NOMO-1 (cell line): ENCODE data around the gene VPS51.

ENCODE experiments used
- DNase-seq, 2 experiments: peaks; one replicate each; lab custom pipeline; 2025; ENCODE audit not compliant: unreplicated experiment in 2 of 2; lab: John Stamatoyannopoulos, UW

The VPS51 gene

DNA sequence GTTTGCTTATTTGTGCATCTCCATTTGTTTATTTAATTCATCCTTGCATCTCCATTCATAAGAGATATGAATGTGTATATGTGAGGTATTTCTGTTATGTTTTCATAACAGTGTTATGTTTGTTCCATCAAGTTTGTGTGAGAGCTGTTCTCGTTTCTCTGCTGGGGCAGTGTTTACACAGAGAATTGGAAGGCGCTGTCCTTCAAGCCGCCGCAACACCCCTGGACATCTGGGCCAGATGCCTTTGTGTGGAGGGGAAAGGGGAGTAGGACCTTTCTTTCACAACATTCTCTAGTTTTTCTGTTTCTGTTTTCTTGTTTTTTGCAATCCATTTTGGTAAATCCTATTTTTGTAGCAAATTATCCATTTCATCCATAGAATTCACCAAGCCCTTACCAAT is 8.6 kb downstream of the VPS51 start:
- no peak for DNase-seq

DNA sequence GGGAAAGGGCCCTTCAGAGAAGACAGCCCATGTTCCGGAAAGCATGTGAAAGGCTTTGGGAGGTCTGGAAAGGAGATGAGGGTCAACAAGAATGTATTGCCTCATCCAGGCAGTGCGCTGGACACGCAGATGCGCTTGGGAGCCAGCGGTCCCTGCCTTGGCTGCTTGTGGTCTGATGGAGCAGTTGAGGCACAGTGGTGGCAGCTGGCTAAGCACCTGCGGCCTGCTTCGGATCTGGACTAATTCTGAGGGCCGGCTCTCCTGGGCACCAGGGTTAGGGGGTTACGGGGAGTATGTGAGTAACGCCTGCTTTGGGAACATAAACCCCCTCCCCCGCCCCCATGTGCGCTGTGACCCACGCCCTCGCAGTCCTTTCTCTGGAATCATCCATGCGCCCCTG is 11.1 kb downstream of the VPS51 start:
- no peak for DNase-seq

DNA sequence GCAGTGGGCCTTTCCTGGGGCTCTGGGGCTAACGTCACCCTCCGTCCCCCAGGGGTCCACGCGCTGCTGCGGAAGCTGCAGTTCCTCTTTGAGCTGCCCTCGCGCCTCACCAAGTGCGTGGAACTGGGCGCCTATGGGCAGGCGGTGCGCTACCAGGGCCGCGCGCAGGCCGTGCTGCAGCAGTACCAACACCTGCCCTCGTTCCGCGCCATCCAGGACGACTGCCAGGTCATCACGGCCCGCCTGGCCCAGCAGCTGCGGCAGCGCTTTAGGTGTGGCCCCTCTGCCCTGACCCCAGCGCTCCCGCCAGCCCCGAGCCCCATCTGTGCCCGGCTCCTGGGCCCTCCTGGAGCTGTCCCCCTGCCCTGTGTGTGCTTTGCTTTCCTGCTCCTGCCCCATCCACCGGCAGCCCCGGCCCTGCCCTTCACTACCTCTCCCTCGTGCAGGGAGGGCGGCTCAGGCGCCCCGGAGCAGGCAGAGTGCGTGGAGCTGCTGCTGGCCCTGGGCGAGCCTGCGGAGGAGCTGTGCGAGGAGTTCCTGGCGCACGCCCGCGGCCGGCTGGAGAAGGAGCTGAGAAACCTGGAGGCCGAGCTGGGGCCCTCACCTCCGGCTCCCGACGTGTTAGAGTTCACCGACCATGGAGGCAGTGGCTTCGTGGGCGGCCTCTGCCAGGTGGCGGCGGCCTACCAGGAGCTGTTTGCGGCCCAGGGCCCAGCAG is 11.9 kb downstream of the VPS51 start:
- no peak for DNase-seq

DNA sequence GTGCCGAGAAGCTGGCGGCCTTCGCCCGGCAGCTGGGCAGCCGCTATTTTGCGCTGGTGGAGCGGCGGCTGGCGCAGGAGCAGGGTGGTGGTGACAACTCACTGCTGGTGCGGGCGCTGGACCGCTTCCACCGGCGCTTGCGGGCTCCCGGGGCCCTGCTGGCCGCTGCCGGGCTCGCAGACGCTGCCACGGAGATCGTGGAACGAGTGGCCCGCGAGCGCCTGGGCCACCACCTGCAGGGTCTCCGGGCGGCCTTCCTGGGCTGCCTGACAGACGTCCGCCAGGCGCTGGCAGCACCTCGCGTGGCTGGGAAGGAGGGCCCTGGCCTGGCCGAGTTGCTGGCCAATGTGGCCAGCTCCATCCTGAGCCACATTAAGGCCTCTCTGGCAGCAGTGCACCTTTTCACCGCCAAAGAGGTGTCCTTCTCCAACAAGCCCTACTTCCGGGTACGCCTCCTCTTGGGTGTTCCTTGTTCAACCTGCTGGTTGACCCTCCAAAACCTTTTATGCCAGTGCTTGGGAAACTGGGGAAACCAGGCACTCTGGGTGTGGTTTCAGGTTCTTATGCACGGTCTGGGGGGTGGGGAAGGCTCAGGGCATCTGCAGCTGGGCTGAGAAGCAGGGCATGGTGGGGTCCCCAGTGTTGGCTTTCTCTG is 12.6 kb downstream of the VPS51 start:
- no peak for DNase-seq

DNA sequence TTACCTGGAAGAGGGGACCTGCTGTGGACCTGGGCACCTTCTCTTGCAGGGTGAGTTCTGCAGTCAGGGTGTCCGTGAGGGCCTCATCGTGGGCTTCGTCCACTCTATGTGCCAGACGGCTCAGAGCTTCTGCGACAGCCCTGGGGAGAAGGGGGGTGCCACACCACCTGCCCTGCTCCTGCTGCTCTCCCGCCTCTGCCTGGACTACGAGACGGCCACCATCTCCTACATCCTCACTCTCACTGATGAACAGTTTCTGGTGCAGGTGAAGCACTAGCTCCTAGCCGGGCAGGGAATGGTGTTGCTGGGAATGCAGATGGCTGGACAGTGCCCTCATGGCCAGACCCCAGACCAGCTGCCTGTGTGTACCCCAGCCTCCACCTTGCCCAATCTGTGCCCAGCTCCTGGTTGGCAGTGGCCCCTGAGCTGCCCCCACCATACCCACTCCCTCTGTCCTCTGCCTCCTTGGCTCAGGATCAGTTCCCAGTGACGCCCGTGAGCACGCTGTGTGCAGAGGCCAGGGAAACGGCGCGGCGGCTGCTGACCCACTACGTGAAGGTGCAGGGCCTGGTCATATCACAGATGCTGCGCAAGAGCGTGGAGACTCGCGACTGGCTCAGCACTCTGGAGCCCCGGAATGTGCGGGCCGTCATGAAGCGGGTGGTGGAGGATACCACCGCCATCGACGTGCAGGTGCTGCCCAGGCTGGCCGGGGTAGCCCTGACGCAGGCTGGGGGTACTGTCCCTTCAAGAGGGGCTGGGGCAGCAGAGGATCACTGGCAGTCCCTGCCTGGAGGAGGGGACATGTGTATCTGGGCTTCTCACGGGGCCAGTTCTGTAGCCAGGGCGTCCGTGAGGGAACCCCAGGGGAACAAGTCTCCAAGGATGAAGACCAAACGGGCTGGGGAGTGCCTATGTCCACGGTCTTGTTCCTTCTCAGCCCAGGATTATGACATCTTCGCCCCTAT is 13.5 kb downstream of the VPS51 start:
- DNase-seq, result no peak

DNA sequence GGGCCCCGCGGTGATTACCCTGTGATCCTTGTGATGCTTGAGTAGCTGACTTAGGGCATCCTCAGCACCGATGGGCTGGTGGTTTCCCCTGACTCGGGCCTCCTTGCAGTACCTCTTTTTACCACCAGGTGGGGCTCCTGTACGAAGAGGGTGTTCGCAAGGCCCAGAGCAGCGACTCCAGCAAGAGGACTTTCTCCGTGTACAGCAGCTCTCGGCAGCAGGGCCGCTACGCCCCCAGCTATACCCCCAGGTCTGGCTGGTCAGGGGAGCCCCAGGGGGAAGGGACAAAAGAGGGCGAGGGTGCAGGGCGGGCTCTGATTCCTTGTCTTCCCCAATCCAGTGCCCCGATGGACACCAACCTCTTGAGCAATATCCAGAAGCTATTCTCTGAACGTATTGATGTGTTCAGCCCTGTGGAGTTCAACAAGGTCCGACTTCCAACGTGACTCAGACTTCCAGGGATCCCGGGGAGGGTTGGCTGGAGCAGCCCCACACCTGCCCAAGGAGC is 14.4 kb downstream of the VPS51 start:
- peak; percentile 81 to 82 for DNase-seq

DNA sequence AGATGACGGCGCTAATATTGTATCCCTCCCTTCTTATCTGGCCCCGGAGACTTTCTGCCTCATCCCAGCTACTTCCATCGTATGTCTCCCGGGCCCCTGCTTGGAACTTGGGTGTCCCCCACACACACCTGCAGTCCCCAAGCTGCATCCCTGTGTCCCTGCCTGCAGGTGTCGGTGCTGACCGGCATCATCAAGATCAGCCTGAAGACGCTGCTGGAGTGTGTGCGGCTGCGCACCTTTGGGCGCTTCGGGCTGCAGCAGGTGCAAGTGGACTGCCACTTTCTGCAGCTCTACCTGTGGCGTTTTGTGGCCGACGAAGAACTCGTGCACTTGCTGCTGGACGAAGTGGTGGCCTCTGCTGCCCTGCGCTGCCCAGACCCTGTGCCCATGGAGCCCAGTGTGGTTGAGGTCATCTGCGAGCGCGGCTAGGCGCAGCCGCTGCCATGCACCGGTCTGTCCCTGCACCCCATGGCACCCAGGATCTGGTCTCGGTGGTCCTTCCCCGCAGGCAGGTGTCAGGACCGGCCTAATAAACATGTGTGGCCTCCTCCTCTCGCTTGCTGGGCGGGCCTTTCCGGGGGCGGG is 15.2 kb downstream of the VPS51 start:
- DNase-seq, result no peak

DNA sequence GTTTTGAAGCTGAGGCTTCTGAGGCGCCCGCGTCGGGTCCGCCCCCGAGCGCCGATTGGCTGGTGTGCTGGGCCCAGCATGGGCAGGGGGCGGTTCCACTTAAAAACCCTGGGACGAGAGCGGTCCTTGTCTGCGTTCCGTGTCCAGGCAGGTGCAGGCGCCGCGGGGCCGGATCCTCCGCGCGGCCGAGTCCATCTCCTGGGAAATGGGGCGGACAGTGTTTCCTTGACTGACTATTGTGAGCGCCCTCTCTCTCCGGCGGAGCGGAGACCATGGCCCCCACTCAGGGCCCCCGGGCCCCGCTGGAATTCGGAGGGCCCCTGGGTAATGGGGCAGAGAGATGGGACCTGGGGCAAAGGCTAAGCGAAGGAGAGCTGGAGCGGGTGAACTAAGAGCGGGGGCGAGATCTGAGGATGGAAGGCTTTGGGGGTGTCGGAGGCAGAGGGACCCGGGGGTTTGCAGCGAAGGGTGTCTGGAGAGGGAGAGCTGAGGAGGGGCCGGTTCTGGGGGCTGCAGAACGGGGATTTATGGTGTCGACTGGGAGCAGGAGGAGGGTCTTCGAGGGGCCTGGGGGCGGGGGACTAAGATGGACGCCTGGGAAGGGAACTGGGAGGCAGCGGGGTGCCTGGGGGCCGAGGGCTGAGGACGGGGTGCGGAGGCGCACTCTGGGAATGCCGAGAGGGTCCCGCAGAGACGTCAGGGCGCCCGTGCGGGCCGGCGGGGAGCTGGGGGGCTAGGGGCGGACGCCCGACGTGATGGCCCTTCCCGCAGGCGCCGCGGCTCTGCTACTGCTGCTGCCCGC is 15.9 kb downstream of the VPS51 start, which contains the start of gene TM7SF2:
TM7SF2 (plus strand) TSS at position 129 of the 802 bp plus-strand sequence; CDS start at position 273, 144 bp downstream.
- DNase-seq, result peak; percentile 91 to 92

DNA sequence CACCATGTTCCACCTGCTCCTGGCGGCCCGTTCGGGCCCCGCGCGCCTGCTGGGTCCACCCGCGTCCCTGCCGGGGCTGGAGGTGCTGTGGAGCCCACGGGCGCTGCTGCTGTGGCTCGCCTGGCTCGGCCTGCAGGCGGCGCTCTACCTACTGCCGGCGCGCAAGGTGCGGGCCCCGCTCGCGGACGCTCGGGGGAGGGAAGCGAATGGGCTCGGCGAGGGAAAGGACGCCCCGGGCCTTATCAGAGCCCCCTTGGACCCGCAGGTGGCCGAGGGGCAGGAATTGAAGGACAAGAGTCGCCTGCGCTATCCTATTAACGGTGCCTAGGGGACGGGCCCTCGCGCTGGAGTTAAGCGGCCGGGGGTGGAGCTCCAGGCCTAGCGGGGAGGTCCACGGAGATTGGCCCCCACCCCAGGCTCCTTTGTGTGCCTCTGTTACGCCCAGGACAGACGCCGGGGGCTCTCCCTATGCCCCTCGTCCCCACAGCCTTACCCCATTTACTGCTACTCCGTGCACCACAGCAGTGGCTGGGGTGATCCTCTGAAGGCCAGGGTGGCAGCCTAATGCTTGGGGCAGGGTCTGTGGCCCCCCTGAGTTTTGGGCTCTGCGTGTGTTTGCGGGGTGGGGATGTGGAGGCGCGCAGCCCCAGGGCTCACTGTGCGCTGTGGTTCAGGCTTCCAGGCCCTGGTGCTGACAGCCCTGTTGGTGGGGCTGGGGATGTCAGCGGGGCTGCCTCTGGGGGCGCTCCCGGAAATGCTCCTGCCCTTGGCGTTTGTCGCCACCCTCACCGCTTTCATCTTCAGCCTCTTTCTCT is 16.7 kb downstream of the VPS51 start:
- peak; percentile 21 to 51 for DNase-seq

DNA sequence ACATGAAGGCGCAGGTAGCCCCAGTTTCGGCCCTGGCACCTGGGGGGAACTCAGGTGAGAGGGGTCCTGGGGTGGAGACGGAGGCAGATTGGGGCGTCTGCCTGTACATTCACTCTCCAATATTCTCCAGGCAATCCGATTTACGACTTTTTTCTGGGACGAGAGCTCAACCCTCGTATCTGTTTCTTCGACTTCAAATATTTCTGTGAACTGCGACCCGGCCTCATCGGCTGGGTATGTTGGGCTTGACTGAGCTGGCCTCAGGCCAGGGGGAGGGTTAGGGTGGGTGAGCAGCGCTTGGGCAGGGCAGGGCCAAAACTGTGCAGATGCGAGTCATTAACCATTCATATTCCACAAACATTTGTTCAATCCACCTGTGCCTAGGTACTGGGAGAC is 17.3 kb downstream of the VPS51 start:
- DNase-seq, result no peak

DNA sequence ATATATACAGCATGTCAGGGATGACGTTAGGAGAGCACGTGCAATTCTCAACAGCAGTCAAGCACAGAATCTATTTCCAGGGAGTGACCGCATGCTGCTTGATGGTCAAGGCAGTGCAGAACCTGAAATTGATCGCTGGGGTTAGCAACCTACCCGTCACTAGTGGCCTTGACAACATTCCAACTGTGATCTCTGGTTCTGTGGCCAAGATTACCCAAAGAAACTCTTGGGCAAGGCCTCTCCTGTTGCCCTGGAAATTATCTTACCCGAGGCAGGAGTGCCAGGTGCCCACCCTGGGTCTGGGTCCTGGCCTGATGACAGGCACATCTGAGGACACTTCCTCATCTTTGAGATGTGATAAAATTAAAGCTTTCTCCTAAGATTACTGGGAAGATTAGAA is 17.8 kb downstream of the VPS51 start:
- DNase-seq, result no peak

DNA sequence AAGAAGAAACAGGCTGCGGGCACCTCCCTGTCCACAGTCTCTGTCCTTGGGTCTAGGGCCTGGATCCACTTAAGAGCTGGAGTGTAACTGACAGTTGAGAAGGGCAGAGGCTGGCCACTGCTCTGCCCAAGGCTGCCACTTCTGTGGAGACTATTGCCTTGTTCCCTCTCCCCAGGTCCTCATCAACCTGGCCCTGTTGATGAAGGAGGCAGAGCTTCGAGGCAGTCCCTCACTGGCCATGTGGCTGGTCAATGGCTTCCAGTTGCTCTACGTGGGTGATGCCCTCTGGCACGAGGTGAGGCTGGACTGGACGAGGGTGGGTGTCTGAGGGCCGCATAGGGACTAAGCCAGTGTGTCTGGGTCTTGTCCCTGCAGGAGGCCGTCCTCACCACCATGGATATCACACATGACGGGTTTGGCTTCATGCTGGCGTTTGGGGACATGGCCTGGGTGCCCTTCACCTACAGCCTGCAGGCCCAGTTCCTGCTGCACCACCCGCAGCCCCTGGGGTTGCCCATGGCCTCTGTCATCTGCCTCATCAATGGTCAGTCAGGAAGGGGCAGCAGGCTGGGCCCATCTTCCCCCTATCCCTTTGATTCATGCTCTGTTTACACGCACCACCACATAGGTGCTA is 18.6 kb downstream of the VPS51 start:
- no peak for DNase-seq

DNA sequence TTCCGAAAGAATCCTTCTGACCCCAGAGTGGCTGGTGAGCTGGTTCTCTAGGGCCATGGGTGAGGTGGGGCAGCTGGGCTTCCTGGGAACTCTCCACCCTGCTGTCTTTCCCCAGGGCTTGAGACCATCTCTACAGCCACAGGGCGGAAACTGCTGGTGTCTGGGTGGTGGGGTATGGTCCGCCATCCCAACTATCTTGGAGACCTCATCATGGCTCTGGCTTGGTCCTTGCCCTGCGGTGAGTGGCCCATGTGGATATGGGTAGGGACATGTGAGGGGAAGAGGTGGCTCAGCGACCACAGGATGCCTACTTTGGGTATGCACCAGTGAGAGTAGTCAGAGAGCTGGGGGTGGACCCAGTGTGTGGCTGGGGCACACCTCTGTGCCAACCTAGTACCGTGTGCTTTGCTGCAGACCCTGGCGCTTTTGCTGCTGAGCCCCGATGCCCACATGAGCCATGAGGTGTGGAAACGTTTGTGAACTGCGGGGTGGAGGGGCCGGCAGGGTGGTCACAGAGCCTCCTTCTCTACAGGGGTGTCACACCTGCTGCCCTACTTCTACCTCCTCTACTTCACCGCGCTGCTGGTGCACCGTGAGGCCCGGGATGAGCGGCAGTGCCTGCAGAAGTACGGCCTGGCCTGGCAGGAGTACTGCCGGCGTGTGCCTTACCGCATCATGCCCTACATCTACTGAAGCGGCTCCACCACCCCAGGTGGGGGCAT is 19.5 kb downstream of the VPS51 start:
- DNase-seq, result no peak

DNA sequence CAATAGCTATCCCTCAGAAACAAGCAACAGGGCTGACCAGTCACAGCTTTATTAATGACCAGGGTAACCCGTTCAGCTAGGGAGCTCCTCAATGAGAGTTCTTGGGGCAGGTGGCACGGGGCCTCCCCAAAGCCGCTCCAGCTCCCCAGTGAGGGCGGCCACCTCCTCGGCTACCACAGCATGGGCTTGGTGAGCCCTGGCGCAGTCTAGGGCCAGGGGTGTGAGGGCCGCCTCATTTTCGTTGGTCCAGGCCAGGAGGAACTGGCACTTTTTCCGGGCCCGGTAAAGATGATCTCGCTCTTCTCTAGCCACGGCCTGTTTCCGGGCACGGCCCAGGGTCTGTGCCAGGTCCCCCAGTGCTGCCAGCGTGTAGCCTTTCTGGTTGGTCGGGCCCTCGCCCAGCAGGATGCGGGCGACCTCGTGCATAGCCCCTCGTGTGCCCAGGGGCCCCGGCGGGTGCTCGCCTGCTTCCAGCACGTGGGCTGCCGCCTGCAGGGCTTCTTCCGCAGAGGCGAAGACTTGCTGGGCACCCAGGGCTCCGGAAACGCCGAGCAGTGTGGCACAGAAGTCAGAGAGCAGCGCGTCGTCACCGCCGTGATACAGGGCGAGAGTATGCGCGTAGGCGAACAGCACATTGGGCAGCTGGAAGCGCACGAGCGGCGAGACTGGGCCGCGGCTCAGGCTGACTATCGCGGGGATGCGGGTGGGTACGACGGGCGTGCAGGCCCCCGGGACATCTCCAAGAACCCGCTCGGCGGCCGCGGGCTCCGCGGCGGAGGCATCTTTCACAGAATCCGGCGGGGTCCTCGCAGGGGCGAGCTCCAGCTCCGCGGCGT is 20.6 kb downstream of the VPS51 start:
- no peak for DNase-seq

DNA sequence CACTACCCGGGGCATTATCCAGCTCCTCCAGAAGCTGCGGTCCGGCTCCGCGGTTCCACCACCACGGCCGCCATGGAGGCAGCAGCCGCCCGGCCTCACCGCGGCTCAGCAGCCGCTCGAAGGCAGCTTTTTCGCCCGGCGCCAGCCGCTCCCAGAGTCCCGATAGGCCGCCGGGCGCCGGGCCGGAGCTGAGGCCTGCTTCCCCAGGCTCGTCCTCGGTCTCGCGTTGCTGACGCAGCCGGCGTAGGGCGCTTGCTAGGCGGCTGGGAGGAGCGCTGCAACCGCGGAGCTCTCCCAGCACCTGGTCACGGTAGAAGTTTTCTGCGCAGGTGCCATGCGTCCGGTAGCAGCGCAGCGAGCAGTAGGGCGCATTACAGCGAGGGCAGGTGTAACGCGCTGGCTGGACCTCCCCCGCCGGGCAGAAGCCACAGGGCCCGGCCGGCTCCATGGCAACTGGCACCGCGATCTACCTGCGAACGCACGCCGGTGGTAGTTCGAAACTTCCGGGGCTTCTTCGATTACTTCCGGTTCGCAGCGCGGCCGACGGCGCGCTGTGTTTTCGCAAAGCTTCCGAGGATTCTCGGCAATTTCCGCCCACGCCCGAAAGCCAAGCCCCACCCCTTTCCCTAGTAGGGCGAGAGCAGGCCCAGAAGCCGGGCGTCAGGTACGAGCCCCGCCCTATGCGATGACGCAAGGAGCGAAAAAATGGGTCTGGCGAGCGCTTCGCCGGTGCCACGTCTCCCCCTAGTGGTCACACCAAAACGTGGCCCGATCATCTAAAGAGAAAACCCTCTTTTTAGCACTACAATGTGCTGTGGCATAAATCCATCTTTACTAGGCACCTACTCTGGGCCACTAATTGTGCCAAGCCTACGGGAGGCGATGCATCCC is 21.4 kb downstream of the VPS51 start, which contains the start of gene ZNHIT2:
ZNHIT2 (minus strand) TSS at position 496 of the 891 bp plus-strand sequence; CDS start at position 448, 48 bp downstream.
- DNase-seq, result peak; percentile 98 to 99
